ENCODE data around the gene PCDHAC1. TPM values are rescaled to one million over a fixed set of nuclear protein-coding genes. Genes with fewer than 3 reads are reported as not detected.

Gene PCDHAC1
- total RNA-seq, 1 experiment from 2014 or later = 6.2 TPM

- Histone ChIP-seq H3K79me2 (ENCODE audit: low read length) (peaks cover 12% of the 10 kb centered on the region; the same call in 1 of the 2 replicates), H3K4me2 (ENCODE audit: low read length) (peak overlapping the region; percentile 91), H2AFZ (ENCODE audit: low read length) (peak overlapping the region; percentile 90), H3K9ac (ENCODE audit: low read length) (peak overlapping the region; percentile 63), H3K36me3 (ENCODE audit: low read depth, low read length) (no peaks in the 10 kb centered on the region), H3K27me3 (ENCODE audit: low read length) (no peaks in the 10 kb centered on the region), H4K20me1 (ENCODE audit: low read length) (no peaks in the 10 kb centered on the region), H3K9me2 (replicated peaks; ENCODE audit: low read length) (no peaks in the 10 kb centered on the region), H3K9me3 (ENCODE audit: low read length) (no peaks in the 10 kb centered on the region), H3F3A (ENCODE audit: low read length, unreplicated experiment) (no peaks in the 10 kb centered on the region), H3K4me3 (ENCODE audit: low read length) (peak overlapping the region; percentile 91), H3K4me1 (ENCODE audit: insufficient read depth, low read length) (peaks cover 8% of the 10 kb centered on the region), H3K27ac (ENCODE audit: low read length) (0 out of 2 replicates have a peak overlapping the region, but pooled peaks have one; percentile 45)
- ChIA-PET POLR2A (ENCODE audit: unreplicated experiment) (interaction anchor here (0.7 kb wide), 1 partner anchor 51 kb away, joined by 3 read pairs; no protein-coding TSS in a partner anchor), CTCF (interaction anchor here (0.9 to 2.7 kb wide), 2 partner anchors 77 to 113 kb away, joined by 7 to 66 read pairs; no protein-coding TSS in a partner anchor)
- ATAC-seq (no peak), DNase-seq (no peak)
- intact Hi-C loops (cut with micrococcal nuclease) = loop anchor here (2.0 to 5.0 kb wide), 3 partner anchors 40 to 76 kb away; partner anchors contain the start of genes PCDHA12 and PCDHAC2
- TF ChIP-seq EZH2 (IDR thresholded peaks at IDR 0.05; ENCODE audit: low read length, unreplicated experiment) (no peak), EZH2phosphoT487 (IDR thresholded peaks at IDR 0.05; ENCODE audit: borderline replicate concordance, low read length) (no peak), CTCF (conservative IDR thresholded peaks at IDR 0.05; ENCODE audit: low read depth, low read length) (no peak)
- BruUV-seq (replicated peaks) = no TSS peak
Observed at GRCh38 chr5:140927228-140927573, 1.1 kb downstream of the PCDHAC1 start.

- DNase-seq (no peak), ATAC-seq (no peak)
- no peaks in the 10 kb centered on the region for H3K27me3 ChIP-seq (ENCODE audit: low read length)
- no peaks in the 10 kb centered on the region for H4K20me1 ChIP-seq (ENCODE audit: low read length)
- H3K4me2 ChIP-seq (ENCODE audit: low read length) = no peak overlapping the region
- H2AFZ ChIP-seq (ENCODE audit: low read length) = no peak overlapping the region
- H3K4me1 ChIP-seq (ENCODE audit: insufficient read depth, low read length) = no peaks in the 10 kb centered on the region
- no peak for TF ChIP-seq EZH2phosphoT487 (IDR thresholded peaks at IDR 0.05; ENCODE audit: borderline replicate concordance, low read length)
- no peak for TF ChIP-seq CTCF (conservative IDR thresholded peaks at IDR 0.05; ENCODE audit: low read depth, low read length)
- no peak for TF ChIP-seq EZH2 (IDR thresholded peaks at IDR 0.05; ENCODE audit: low read length, unreplicated experiment)
- H3K9me3 ChIP-seq (ENCODE audit: low read length) = no peaks in the 10 kb centered on the region
- no peak overlapping the region for H3K27ac ChIP-seq (ENCODE audit: low read length)
- no peaks in the 10 kb centered on the region for H3K79me2 ChIP-seq (ENCODE audit: low read length)
- intact Hi-C loops (cut with micrococcal nuclease) = no loop called here
- ChIA-PET POLR2A (ENCODE audit: unreplicated experiment) (interaction anchor here (0.7 kb wide), 1 partner anchor 28 kb away, joined by 9 read pairs; no protein-coding TSS in a partner anchor), CTCF (no interaction called here)
- H3K4me3 ChIP-seq (ENCODE audit: low read length) = no peak overlapping the region
- H3K36me3 ChIP-seq (ENCODE audit: low read depth, low read length) = no peaks in the 10 kb centered on the region
- H3K9ac ChIP-seq (ENCODE audit: low read length) = no peak overlapping the region
- BruUV-seq (replicated peaks) = no TSS peak
- H3K9me2 ChIP-seq (replicated peaks; ENCODE audit: low read length) = no peaks in the 10 kb centered on the region
- H3F3A ChIP-seq (ENCODE audit: low read length, unreplicated experiment) = no peaks in the 10 kb centered on the region
Observed at GRCh38 chr5:140934964-140935606, 9.0 kb downstream of the PCDHAC1 start.

GRCh38 chr5:140946578-140946977 is 20.5 kb downstream of the PCDHAC1 start:
- Histone ChIP-seq H4K20me1 (ENCODE audit: low read length) (no peaks in the 10 kb centered on the region), H3K36me3 (ENCODE audit: low read depth, low read length) (no peaks in the 10 kb centered on the region), H3K9ac (ENCODE audit: low read length) (no peak overlapping the region), H3K4me1 (ENCODE audit: insufficient read depth, low read length) (peaks cover 11% of the 10 kb centered on the region), H3K9me2 (replicated peaks; ENCODE audit: low read length) (no peaks in the 10 kb centered on the region), H2AFZ (ENCODE audit: low read length) (no peak overlapping the region), H3K4me3 (ENCODE audit: low read length) (no peak overlapping the region), H3K9me3 (ENCODE audit: low read length) (no peaks in the 10 kb centered on the region), H3K27ac (ENCODE audit: low read length) (peak overlapping the region; percentile 74), H3F3A (ENCODE audit: low read length, unreplicated experiment) (no peaks in the 10 kb centered on the region), H3K27me3 (ENCODE audit: low read length) (no peaks in the 10 kb centered on the region), H3K4me2 (ENCODE audit: low read length) (no peak overlapping the region), H3K79me2 (ENCODE audit: low read length) (no peaks in the 10 kb centered on the region)
- POLR2A ChIA-PET (ENCODE audit: unreplicated experiment) = no interaction called here
- DNase-seq (peak; percentile 80), ATAC-seq (peak; percentile 97)
- no TSS peak for BruUV-seq (replicated peaks)
- intact Hi-C loops (cut with micrococcal nuclease) = no loop called here
- CTCF ChIA-PET = no interaction called here
- TF ChIP-seq EZH2 (IDR thresholded peaks at IDR 0.05; ENCODE audit: low read length, unreplicated experiment) (no peak), CTCF (conservative IDR thresholded peaks at IDR 0.05; ENCODE audit: low read depth, low read length) (no peak), EZH2phosphoT487 (IDR thresholded peaks at IDR 0.05; ENCODE audit: borderline replicate concordance, low read length) (no peak)

Data from PC-3 (cell line).